WI38 (cell line): ENCODE data around the gene PLEKHB2.
"Not testable (repeated sequence)": the region's sequence is repeated elsewhere in the genome, so short reads cannot be mapped to it uniquely, and the experiment has no call there.

ENCODE experiments used
- H3K4me3 ChIP-seq: 2 replicates; pipeline ENCODE4 v1.5.1; 2011; ENCODE audit warnings: low read depth, mild to moderate bottlenecking, control low read depth, low read length
- CTCF ChIP-seq: IDR thresholded peaks from 2 replicates; pipeline ENCODE4 v1.5.1; 2012; ENCODE audit warnings: low read depth, mild to moderate bottlenecking, control low read depth, low read length

Gene PLEKHB2

GRCh38 chr2:131146231-131146630, 41.1 kb downstream of the PLEKHB2 start:
- H3K4me3 ChIP-seq = no peak overlapping the region
- TF ChIP-seq CTCF = no peak

GRCh38 chr2:131146749-131147148, 41.6 kb downstream of the PLEKHB2 start:
- no peak for TF ChIP-seq CTCF
- no peak overlapping the region for H3K4me3 ChIP-seq

- no peak overlapping the region for H3K4me3 ChIP-seq
- TF ChIP-seq CTCF = no peak
Measured at GRCh38 chr2:131148426-131148825, 43.3 kb downstream of the PLEKHB2 start.

- H3K4me3 ChIP-seq = not testable (repeated sequence)
Measured at GRCh38 chr2:131150109-131150508, 45.0 kb downstream of the PLEKHB2 start.

GRCh38 chr2:131151398-131151797, 46.3 kb downstream of the PLEKHB2 start:
- H3K4me3 ChIP-seq = no peak overlapping the region
- no peak for TF ChIP-seq CTCF

GRCh38 chr2:131152074-131152473, 46.9 kb downstream of the PLEKHB2 start:
- no peak for TF ChIP-seq CTCF
- H3K4me3 ChIP-seq = no peak overlapping the region

- TF ChIP-seq CTCF = no peak
- H3K4me3 ChIP-seq = no peak overlapping the region
Measured at GRCh38 chr2:131153529-131153928, 48.4 kb downstream of the PLEKHB2 start.

GRCh38 chr2:131154071-131154531, 49.0 kb downstream of the PLEKHB2 start:
- no peak overlapping the region for H3K4me3 ChIP-seq
- TF ChIP-seq CTCF = peak; percentile 87
